ENCODE measurements around the gene EBLN1. TPM values are rescaled to one million over a fixed set of nuclear protein-coding genes. Genes with fewer than 3 reads are reported as not detected.

Gene EBLN1
- total RNA-seq, 2 donors from 2014 or later = not detected

GRCh38 chr10:22159979-22160378, 57.8 kb downstream of the EBLN1 start:
- Histone ChIP-seq H3K36me3 (no peaks in the 10 kb centered on the region), H3K27me3 (no peaks in the 10 kb centered on the region), H3K4me1 (no peaks in the 10 kb centered on the region), H3K27ac (no peak overlapping the region), H3K4me3 (no peak overlapping the region), H3K9me3 (no peaks in the 10 kb centered on the region)
- TF ChIP-seq CTCF (IDR thresholded peaks at IDR 0.05) = no peak
- no peak for DNase-seq (ENCODE audit: low spot score)

DNA sequence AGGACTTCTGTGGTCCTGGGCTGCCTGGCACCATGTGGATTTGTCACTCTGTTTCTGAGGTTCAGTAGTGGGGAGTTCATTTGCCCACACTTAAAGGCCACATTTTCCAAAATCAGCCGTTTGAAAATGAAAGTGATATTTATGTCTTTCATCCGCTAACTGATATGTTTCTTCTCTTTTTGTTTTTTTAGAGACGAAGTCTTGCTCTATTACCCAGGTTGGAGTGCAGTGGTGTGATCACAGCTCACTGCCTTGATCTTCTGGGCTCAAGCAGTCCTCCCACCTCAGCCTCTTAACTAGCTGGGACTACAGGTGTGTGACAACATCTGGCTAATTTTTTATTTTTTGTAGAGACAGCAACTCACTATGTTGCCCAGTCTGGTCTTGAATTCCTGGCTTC, 58.6 kb downstream of the EBLN1 start:
- H3K9me3 ChIP-seq = no peaks in the 10 kb centered on the region

More for the DNA sequence above, 58.6 kb downstream of the EBLN1 start:
- no peak for TF ChIP-seq CTCF (IDR thresholded peaks at IDR 0.05)
- Histone ChIP-seq H3K36me3 (no peaks in the 10 kb centered on the region), H3K4me1 (no peaks in the 10 kb centered on the region), H3K27me3 (no peaks in the 10 kb centered on the region), H3K27ac (no peak overlapping the region), H3K4me3 (no peak overlapping the region)
- DNase-seq (ENCODE audit: low spot score) = no peak

Other genes with a start within 250 kb of the EBLN1 start
- 10 to 100 TPM; 28.9 to 56.9 TPM for gene DNAJC1, start 214.3 kb downstream of the EBLN1 start, total RNA-seq
- gene COMMD3, start 98.4 kb upstream of the EBLN1 start, total RNA-seq = 100 to 1,000 TPM in 1 of 2 donors, 10 to 100 TPM in 1; 28.5 to 141 TPM
- 10 to 100 TPM; 34.7 to 40.7 TPM for gene BMI1, start 103.1 kb upstream of the EBLN1 start, total RNA-seq
- gene SPAG6, start 127.5 kb upstream of the EBLN1 start, total RNA-seq = not detected

All from right atrium auricular region (tissue), 2 donors.